ENCODE results near the gene NEURL2.
A peak's percentile ranks its signal among the peaks of the same experiment; 100 is the strongest.
"Not testable (repeated sequence)": the region's sequence is repeated elsewhere in the genome, so short reads cannot be mapped to it uniquely, and the experiment has no call there.

The NEURL2 gene

GRCh38 chr20:45919542-45920399 lies 28.8 kb upstream of the NEURL2 start:
- no peak for DNase-seq

GRCh38 chr20:45918779-45919537 lies 27.9 kb upstream of the NEURL2 start:
- no peak for DNase-seq

GRCh38 chr20:45918182-45918737 lies 27.3 kb upstream of the NEURL2 start:
- DNase-seq: no peak

GRCh38 chr20:45917790-45918141 lies 26.8 kb upstream of the NEURL2 start:
- no peak for DNase-seq

GRCh38 chr20:45913116-45913515 lies 22.1 kb upstream of the NEURL2 start:
- no peak for DNase-seq

GRCh38 chr20:45912344-45912682 lies 21.3 kb upstream of the NEURL2 start:
- no peak for DNase-seq

- DNase-seq: peak; percentile 13
Observed at GRCh38 chr20:45911486-45912343, 20.7 kb upstream of the NEURL2 start, which contains the start of gene PLTP. TSS of gene PLTP (minus strand) at chr20:45912155. CDS start at chr20:45911452, 703 bp downstream.

- DNase-seq: peak; percentile 85
Observed at GRCh38 chr20:45910670-45911485, 19.9 kb upstream of the NEURL2 start.

GRCh38 chr20:45909817-45910669 lies 19.0 kb upstream of the NEURL2 start:
- no peak for DNase-seq

GRCh38 chr20:45909336-45909808 lies 18.4 kb upstream of the NEURL2 start:
- DNase-seq: no peak

GRCh38 chr20:45908084-45908483 lies 17.1 kb upstream of the NEURL2 start:
- DNase-seq: no peak

GRCh38 chr20:45907219-45907948 lies 16.4 kb upstream of the NEURL2 start:
- DNase-seq: no peak

- DNase-seq: no peak
Observed at GRCh38 chr20:45905505-45906079, 14.6 kb upstream of the NEURL2 start.

GRCh38 chr20:45904583-45905504 lies 13.8 kb upstream of the NEURL2 start:
- DNase-seq: no peak

GRCh38 chr20:45902199-45902701 lies 11.2 kb upstream of the NEURL2 start:
- no peak for DNase-seq

- DNase-seq: not testable (repeated sequence)
Observed at GRCh38 chr20:45901332-45901731, 10.3 kb upstream of the NEURL2 start.

GRCh38 chr20:45899046-45899835 lies 8.2 kb upstream of the NEURL2 start:
- DNase-seq: no peak

All from effector CD8-positive, alpha-beta T cell (primary cell).